Brain microvascular endothelial cell (primary cell): Measurements from ENCODE around the gene KLHL35.

Source experiments
- DNase-seq: peaks from one replicate; pipeline ENCODE4 v3.0.0-alpha.2; 2020
- H3K27ac ChIP-seq: fragments of 250-450 bp; sonication (Bioruptor Pico); 2 replicates; pipeline ENCODE4 v1.5.1; 2020; ENCODE audit warnings: mild to moderate bottlenecking, moderate library complexity
- H3K27me3 ChIP-seq: fragments of 250-450 bp; sonication (Bioruptor Pico); replicated peaks from 2 replicates; pipeline ENCODE4 v1.5.1; 2020; ENCODE audit warnings: mild to moderate bottlenecking
- H3K36me3 ChIP-seq: fragments of 250-450 bp; sonication (Bioruptor Pico); replicated peaks from 2 replicates; pipeline ENCODE4 v1.5.1; 2020; ENCODE audit warnings: mild to moderate bottlenecking
- H3K4me3 ChIP-seq: 2 replicates; pipeline ENCODE4 v1.5.1; 2011; ENCODE audit warnings: low read depth, mild to moderate bottlenecking, control low read depth, low read length, moderate library complexity
- CTCF ChIP-seq: IDR thresholded peaks from 2 replicates; pipeline ENCODE4 v1.5.1; 2011; ENCODE audit warnings: low read depth, mild to moderate bottlenecking, moderate library complexity, low read length, control low read depth, inconsistent platforms; ENCODE audit errors: missing control alignments
- in situ Hi-C: cut with HindIII; loops from 2 replicates; pipeline ENCODE4 v1.10.0; 2017; ENCODE audit warnings: low sequenced_read_pairs, low pct_ligation_motif_present

KLHL35 gene

GRCh38 chr11:75374646-75375045 is 58.4 kb downstream of the KLHL35 start:
- in situ Hi-C loops, result no loop called here
- no peak for TF ChIP-seq CTCF
- Histone ChIP-seq H3K27ac (no peak overlapping the region), H3K36me3 (no peaks in the 10 kb centered on the region), H3K27me3 (no peaks in the 10 kb centered on the region), H3K4me3 (no peak overlapping the region)
- DNase-seq, result no peak

GRCh38 chr11:75373201-75373600 is 59.8 kb downstream of the KLHL35 start:
- in situ Hi-C loops, result no loop called here
- TF ChIP-seq CTCF, result no peak
- no peaks in the 10 kb centered on the region for H3K36me3 ChIP-seq
- H3K4me3 ChIP-seq, result no peak overlapping the region
- no peak overlapping the region for H3K27ac ChIP-seq
- no peak for DNase-seq
- no peaks in the 10 kb centered on the region for H3K27me3 ChIP-seq
